ENCODE data around the gene PTCD2.
"Not testable (repeated sequence)": the region's sequence is repeated elsewhere in the genome, so short reads cannot be mapped to it uniquely, and the experiment has no call there.

PTCD2 gene

DNA sequence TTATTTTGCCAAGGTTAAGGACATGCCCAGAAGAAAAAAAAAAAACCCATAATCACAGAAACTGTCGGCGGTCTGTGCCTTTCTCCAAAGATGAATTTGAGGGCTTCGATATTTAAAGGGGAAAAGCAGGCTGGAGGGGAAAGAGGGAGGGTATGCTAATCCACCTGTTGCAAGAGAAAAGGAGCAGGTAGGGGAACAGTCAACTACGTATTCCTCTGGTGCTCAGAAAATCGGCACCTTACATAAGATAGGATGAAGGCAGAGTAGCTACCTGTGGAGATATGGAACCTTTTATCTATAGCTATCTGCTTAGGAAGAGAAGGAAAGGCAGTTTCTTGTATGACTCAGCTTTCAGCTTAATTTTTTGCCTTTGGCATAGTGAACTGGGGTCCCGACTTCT lies 77.7 kb downstream of the PTCD2 start:
- no peaks in the 10 kb centered on the region for H3K4me1 Mint-ChIP-seq (ENCODE audit: low read depth)
- peaks cover 11% of the 10 kb centered on the region for H3K36me3 Mint-ChIP-seq
- no peak overlapping the region for H3K27ac Mint-ChIP-seq
- H3K27me3 Mint-ChIP-seq = peaks cover 6% of the 10 kb centered on the region
- H3K9me3 Mint-ChIP-seq (ENCODE audit: low read depth) = peaks cover 23% of the 10 kb centered on the region
- H3K4me3 Mint-ChIP-seq = no peak overlapping the region

DNA sequence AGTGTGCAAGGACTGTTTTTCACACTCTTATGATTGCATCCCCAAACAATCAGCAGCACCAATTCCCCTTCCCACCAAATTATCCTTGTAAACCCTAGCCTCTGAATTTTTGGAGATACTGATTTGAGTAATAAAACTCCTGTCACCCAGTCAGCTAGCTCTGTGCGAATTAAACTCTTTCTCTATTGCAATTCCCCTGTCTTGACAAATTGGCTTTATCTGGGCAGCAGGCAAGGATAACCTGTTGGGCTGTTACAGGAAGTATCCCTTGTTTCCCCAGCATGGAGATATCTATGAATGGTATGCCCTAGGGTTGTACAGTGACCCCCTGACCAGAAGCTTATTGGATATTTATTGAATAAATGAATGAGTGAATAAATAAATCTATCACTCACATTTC lies 80.8 kb downstream of the PTCD2 start:
- peaks cover 3% of the 10 kb centered on the region for H3K27me3 Mint-ChIP-seq
- no peaks in the 10 kb centered on the region for H3K4me1 Mint-ChIP-seq (ENCODE audit: low read depth)
- peaks cover 11% of the 10 kb centered on the region for H3K36me3 Mint-ChIP-seq

DNA sequence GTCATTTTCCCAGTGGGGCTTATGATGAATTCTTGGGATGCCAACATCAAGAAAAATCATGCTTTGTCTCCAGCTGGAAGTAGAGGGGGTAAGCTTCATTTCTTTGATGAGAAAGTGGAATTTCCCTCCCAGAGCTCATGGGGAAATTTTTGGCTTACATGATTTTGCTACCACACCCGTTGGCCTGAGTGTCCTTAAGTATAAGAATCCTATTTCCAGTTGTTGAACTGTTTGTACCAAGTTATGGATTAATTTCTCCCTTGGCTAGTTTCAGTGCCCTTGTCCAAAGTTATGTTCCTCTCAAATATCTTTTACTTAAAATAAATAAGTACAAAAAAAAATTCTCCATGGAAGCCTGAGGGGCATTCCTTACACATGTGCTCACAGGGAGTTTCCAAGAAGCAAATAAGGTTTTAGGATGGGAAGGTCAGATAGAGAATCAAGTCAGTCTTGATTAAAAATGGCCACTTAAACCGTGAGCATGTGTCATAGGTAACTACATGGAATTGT lies 82.3 kb downstream of the PTCD2 start:
- peaks cover 3% of the 10 kb centered on the region for H3K27me3 Mint-ChIP-seq
- no peak overlapping the region for H3K27ac Mint-ChIP-seq
- peaks cover 29% of the 10 kb centered on the region for H3K9me3 Mint-ChIP-seq (ENCODE audit: low read depth)
- no peak overlapping the region for H3K4me3 Mint-ChIP-seq
- peaks cover 11% of the 10 kb centered on the region for H3K36me3 Mint-ChIP-seq
- no peaks in the 10 kb centered on the region for H3K4me1 Mint-ChIP-seq (ENCODE audit: low read depth)

More for the DNA sequence above, 80.8 kb downstream of the PTCD2 start:
- no peak overlapping the region for H3K27ac Mint-ChIP-seq
- H3K4me3 Mint-ChIP-seq = no peak overlapping the region
- peaks cover 29% of the 10 kb centered on the region for H3K9me3 Mint-ChIP-seq (ENCODE audit: low read depth)

DNA sequence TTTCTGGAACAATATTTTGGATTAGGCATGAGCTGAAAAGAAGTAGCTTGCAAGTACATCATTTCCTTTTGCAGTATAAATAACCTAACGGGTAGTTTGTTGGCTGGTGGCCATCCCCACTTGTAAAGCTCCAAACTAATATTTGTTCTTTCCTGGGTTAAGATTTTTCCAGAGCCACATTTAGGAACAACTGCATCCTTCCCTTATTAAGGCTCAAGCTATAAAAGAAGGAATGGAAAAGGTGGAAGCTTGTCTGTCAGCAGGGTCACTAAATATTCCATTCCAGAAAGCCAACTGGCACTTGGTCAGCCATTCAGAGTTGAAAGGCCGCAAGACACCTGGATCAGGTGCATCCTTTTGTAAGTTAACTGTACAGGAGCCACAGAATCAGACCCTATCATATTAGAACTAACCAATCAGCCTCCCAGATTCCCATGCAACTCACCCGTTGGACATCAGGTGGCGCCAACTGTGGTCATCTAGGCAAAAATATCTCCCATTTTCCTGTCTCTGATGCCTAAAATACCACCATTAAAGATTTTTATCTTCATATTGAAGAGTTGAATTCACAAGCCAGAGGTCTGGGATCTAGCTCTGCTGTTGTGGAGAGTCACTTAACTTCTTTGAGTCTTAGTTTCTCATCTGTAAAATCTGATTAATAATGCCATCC lies 82.9 kb downstream of the PTCD2 start:
- no peak overlapping the region for H3K4me3 Mint-ChIP-seq
- no peak overlapping the region for H3K27ac Mint-ChIP-seq
- peaks cover 11% of the 10 kb centered on the region for H3K36me3 Mint-ChIP-seq
- peaks cover 29% of the 10 kb centered on the region for H3K9me3 Mint-ChIP-seq (ENCODE audit: low read depth)
- H3K27me3 Mint-ChIP-seq = peaks cover 3% of the 10 kb centered on the region
- H3K4me1 Mint-ChIP-seq (ENCODE audit: low read depth) = no peaks in the 10 kb centered on the region

DNA sequence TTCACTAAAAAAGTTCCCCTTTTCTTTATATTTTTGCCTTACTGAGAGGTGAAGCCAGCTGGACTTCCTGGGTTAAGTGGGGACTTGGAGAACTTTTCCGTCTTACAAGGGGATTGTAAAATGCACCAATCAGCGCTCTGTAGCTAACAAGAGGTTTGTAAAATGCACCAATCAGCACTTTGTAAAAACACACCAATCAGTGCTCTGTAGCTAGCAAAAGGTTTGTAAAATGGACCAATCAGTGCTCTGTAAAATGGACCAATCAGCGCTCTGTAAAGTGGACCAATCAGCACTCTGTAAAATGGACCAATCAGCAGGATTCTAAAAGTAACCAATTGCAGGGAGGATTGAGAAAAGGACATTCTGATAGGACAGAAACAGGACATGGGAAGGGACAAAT lies 84.6 kb downstream of the PTCD2 start:
- not testable (repeated sequence) for H3K27me3 Mint-ChIP-seq; H3K27ac Mint-ChIP-seq; H3K4me3 Mint-ChIP-seq; H3K4me1 Mint-ChIP-seq (ENCODE audit: low read depth); H3K36me3 Mint-ChIP-seq
- peaks cover 21% of the 10 kb centered on the region for H3K9me3 Mint-ChIP-seq (ENCODE audit: low read depth)

DNA sequence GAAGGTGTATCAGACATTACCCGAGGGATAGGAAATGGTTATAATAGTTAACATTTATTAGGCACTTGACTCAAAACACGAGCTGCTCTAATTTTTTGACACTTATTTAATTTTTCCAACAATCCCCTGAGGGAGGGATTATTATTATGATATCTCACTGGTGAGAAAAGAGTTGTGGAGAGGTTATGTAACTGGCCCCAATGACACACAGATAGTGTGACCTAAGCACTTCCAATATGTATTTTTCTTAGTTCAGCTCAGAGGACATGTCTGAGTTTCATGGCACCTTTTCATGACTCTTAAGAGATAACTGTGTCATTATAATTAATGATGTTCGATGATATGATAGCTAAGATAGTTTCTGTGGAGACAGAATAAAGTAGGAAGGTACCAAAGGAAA lies 86.9 kb downstream of the PTCD2 start:
- H3K4me3 Mint-ChIP-seq = no peak overlapping the region

DNA sequence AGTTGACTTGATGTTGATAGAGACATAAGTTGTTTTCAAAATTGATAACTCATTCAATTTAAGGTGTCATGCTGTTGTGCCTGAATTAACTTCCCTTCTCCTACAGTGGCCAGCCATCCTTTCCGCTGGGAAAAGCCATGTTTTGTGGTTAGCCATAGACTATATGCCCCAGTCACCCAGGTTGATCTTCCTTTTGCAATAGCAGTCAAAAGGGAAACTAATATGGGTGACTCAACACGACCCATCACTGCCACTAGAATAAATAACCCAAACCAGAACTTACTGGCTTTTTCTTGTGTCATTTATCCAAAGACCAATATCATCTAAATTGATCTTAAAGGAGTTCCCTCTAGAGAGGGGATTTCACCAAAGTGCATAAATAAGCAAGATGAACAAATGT lies 87.4 kb downstream of the PTCD2 start:
- no peak overlapping the region for H3K4me3 Mint-ChIP-seq
- H3K27ac Mint-ChIP-seq = no peak overlapping the region
- H3K36me3 Mint-ChIP-seq = no peaks in the 10 kb centered on the region
- H3K9me3 Mint-ChIP-seq (ENCODE audit: low read depth) = peaks cover 5% of the 10 kb centered on the region
- peaks cover 3% of the 10 kb centered on the region for H3K27me3 Mint-ChIP-seq
- H3K4me1 Mint-ChIP-seq (ENCODE audit: low read depth) = no peaks in the 10 kb centered on the region

More for the DNA sequence above, 86.9 kb downstream of the PTCD2 start:
- H3K27ac Mint-ChIP-seq = no peak overlapping the region
- H3K36me3 Mint-ChIP-seq = peaks cover 2% of the 10 kb centered on the region
- H3K4me1 Mint-ChIP-seq (ENCODE audit: low read depth) = no peaks in the 10 kb centered on the region
- peaks cover 5% of the 10 kb centered on the region for H3K9me3 Mint-ChIP-seq (ENCODE audit: low read depth)
- peaks cover 3% of the 10 kb centered on the region for H3K27me3 Mint-ChIP-seq

DNA sequence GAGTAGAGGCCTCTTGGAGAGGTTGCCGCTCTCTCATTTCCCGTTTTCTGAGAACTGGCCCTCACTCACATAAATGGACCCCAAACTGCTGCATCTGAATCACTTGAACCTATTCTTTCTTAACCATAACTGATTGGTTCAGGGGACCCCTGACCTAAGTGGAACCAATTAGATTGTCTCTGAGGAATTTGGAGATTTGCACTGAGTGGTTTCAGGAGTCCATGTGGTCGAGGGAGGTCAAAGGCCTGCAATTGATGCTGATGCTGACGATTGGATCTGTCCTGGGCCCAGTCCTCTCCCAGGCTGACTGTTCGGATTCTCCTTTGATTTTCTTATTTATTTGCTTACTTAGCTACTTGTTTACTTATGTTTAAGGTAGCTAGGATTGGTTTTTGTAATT lies 88.0 kb downstream of the PTCD2 start:
- no peaks in the 10 kb centered on the region for H3K36me3 Mint-ChIP-seq
- no peak overlapping the region for H3K27ac Mint-ChIP-seq
- H3K27me3 Mint-ChIP-seq = peaks cover 2% of the 10 kb centered on the region
- H3K9me3 Mint-ChIP-seq (ENCODE audit: low read depth) = peaks cover 5% of the 10 kb centered on the region
- no peak overlapping the region for H3K4me3 Mint-ChIP-seq
- H3K4me1 Mint-ChIP-seq (ENCODE audit: low read depth) = no peaks in the 10 kb centered on the region

DNA sequence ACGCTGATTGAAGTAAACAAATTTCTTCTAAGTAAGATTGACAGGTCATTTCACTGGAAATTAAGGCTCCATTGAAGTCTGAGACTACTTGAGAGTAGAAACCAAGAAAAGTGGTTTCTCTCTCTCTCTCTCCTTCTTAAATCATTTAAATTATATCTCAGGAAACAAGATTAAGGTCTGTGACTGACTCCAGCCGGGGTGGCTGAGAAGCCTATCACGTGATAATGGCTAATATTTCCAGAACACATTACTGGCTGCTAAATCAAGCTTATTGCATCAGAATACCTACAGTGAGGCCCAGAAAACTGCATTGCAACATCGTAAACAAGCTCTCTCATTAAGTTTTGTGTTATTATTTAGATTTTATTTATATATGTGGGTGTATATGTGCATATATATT lies 88.4 kb downstream of the PTCD2 start:
- H3K4me1 Mint-ChIP-seq (ENCODE audit: low read depth) = no peaks in the 10 kb centered on the region

DNA sequence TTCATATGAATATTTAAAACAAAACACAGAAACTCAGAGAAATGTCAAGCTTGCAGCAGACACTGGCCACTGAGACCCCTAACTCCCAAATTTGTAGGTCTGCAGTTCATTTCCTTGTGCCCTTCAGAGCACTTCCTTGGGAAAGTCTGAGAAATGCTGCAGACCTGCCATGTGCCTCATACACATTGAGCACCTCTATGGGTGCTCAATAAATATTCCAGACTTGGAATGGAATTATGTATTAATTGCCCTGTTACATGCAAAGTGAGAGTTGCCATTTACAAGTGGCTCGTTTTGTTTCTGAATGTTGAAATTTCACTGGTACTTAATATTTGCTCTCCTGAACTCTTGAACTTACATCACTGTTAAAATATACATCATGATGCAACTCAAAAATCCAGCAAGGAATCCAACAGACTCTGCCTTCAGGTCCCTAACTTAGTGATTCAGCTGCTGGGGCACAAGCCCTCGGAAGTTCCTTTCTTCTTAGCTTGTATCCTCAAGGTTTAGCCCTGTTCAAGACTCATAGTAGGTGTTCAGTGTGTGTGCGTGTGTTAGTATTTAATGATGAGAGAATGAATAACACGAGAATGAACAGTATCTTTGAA lies 90.6 kb downstream of the PTCD2 start:
- Mint-ChIP-seq H3K4me1 (ENCODE audit: low read depth) (no peaks in the 10 kb centered on the region), H3K9me3 (ENCODE audit: low read depth) (no peaks in the 10 kb centered on the region), H3K4me3 (no peak overlapping the region), H3K27me3 (no peaks in the 10 kb centered on the region), H3K27ac (no peak overlapping the region), H3K36me3 (no peaks in the 10 kb centered on the region)

More for the DNA sequence above, 88.4 kb downstream of the PTCD2 start:
- no peak overlapping the region for H3K4me3 Mint-ChIP-seq
- peaks cover 5% of the 10 kb centered on the region for H3K9me3 Mint-ChIP-seq (ENCODE audit: low read depth)
- H3K27ac Mint-ChIP-seq = no peak overlapping the region
- H3K36me3 Mint-ChIP-seq = no peaks in the 10 kb centered on the region
- no peaks in the 10 kb centered on the region for H3K27me3 Mint-ChIP-seq

DNA sequence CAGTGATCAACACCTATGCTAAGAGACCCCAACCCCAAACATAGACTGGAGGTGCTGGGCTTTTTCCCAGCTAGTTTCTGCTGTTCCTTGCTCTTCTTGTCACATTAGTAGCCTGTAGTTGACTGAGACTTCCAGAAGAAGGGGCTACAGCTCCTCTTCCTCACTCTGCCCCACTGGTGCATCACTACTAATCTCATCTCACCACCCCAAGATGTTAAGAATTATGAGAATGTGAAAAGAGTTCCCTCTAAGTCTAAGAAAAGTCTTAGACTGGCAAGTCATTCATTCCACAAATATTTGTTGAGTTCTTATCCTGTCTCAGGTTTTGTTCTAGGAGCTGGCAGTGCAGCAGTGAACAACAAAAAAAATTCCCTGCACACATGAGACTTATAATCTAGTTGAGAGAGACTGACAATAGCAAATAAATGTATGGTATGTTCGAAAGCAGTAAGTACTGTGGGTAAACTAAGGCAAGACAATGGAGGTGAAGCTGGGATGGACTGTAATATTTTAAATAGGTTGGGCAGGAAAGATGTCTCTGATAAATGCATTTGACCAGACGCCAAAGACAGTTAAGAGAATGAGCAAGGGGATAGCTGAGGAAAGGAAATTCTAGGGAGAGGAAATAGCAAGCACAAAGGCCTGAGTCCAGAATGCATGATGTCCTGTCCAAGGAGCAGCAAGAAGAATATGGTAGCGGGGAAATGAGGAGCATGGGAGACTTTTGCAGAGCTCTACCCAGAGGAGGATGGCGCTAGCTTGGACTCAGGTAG lies 92.3 kb downstream of the PTCD2 start:
- H3K9me3 Mint-ChIP-seq (ENCODE audit: low read depth) = no peaks in the 10 kb centered on the region
- H3K4me1 Mint-ChIP-seq (ENCODE audit: low read depth) = no peaks in the 10 kb centered on the region
- no peaks in the 10 kb centered on the region for H3K27me3 Mint-ChIP-seq
- H3K36me3 Mint-ChIP-seq = no peaks in the 10 kb centered on the region
- no peak overlapping the region for H3K27ac Mint-ChIP-seq
- H3K4me3 Mint-ChIP-seq = no peak overlapping the region

DNA sequence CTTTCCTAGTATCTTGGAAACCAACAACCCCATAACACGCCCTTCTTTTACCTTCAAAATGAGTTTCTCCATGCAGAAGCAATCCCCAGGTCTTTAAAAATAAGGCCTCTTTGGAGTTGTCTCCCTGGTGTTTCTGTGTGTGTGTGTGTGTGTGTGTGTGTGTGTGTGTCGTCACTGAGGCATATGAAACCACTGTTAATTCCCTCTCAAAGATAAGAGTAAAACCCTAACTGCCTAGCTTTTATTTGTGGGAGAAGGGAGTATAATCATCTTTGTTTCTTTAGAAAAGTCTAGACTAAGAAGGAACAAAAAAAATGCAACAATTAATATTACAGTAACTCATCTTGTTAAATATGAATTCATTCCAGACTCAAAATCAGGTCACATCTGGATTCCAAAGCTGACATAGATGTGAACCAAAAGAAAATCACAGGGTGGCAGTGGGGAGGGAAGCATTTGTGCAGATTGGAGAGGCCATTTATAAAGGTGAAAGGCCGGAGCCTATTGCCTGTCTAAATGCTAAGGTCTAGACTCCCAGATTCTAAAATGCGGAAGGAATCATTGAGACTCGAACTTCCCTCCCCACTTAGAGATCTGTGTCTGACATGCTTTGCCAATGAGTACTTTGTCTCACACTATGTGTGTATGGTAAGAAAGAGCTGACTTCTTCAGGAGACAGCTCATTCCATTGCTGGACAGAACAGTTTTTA lies 95.6 kb downstream of the PTCD2 start:
- Mint-ChIP-seq H3K36me3 (no peaks in the 10 kb centered on the region), H3K27ac (no peak overlapping the region), H3K9me3 (ENCODE audit: low read depth) (no peaks in the 10 kb centered on the region), H3K4me3 (no peak overlapping the region), H3K4me1 (ENCODE audit: low read depth) (no peaks in the 10 kb centered on the region), H3K27me3 (no peaks in the 10 kb centered on the region)

DNA sequence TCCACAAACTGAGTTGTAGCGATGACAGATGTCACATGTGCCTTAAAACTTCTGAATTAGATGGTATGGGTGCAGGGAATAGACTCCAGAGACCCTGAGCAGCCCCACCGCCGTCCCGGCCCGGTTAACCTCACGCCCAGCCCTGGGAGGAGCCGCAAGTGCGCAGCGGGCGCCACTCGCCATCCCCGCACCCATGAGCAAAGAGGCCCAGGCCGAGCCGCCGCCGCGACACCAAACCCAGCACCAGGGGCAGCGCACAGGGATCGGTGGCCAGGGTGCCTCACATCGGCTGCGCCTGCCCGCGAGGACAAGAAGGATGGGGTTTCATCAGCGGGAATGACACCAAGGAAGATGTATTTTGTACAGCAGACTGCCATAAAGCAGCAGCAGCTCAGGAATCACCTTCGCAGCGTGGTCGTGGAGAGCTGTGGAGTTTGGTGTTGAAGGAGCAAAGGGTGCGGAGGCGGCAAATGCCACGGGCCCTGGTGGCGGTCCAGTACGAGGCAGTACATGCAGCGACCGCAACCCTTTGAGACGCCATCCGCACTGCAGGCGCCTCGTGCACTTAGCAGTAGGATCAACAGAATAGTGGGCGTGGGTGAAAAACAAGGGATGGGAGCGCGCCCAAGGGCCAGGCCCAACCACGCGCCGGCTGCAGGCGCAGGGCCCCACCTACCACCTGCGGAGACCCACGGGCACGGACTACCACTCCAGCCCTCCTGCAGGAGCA lies 97.3 kb downstream of the PTCD2 start:
- no peak overlapping the region for H3K27ac Mint-ChIP-seq
- no peaks in the 10 kb centered on the region for H3K4me1 Mint-ChIP-seq (ENCODE audit: low read depth)
- H3K27me3 Mint-ChIP-seq = no peaks in the 10 kb centered on the region
- no peaks in the 10 kb centered on the region for H3K36me3 Mint-ChIP-seq
- H3K9me3 Mint-ChIP-seq (ENCODE audit: low read depth) = no peaks in the 10 kb centered on the region
- no peak overlapping the region for H3K4me3 Mint-ChIP-seq

All from activated naive CD8-positive, alpha-beta T cell (primary cell).